ENCODE data around the gene NT5C3A.

The NT5C3A gene

GRCh38 chr7:33075818-33076518 lies 13.4 kb upstream of the NT5C3A start:
- DNase-seq (ENCODE audit: low read depth, low spot score): no peak

- DNase-seq (ENCODE audit: low read depth, low spot score): no peak
Measured at GRCh38 chr7:33073243-33073642, 10.7 kb upstream of the NT5C3A start.

- DNase-seq (ENCODE audit: low read depth, low spot score): no peak
Measured at GRCh38 chr7:33072471-33072870, 9.9 kb upstream of the NT5C3A start.

GRCh38 chr7:33070831-33071230 lies 8.3 kb upstream of the NT5C3A start:
- no peak for DNase-seq (ENCODE audit: low read depth, low spot score)

- DNase-seq (ENCODE audit: low read depth, low spot score): no peak
Measured at GRCh38 chr7:33070277-33070676, 7.7 kb upstream of the NT5C3A start.

- no peak for DNase-seq (ENCODE audit: low read depth, low spot score)
Measured at GRCh38 chr7:33067921-33068320, 5.3 kb upstream of the NT5C3A start.

GRCh38 chr7:33066771-33067170 lies 4.2 kb upstream of the NT5C3A start:
- DNase-seq (ENCODE audit: low read depth, low spot score): no peak

GRCh38 chr7:33065981-33066380 lies 3.4 kb upstream of the NT5C3A start:
- no peak for DNase-seq (ENCODE audit: low read depth, low spot score)

GRCh38 chr7:33062782-33063443 lies 337 bp upstream of the NT5C3A start:
- peak; percentile 98 for DNase-seq (ENCODE audit: low read depth, low spot score)

GRCh38 chr7:33061282-33061937 lies 1.2 kb downstream of the NT5C3A start:
- DNase-seq (ENCODE audit: low read depth, low spot score): no peak

- no peak for DNase-seq (ENCODE audit: low read depth, low spot score)
Measured at GRCh38 chr7:33059635-33060034, 2.9 kb downstream of the NT5C3A start.

GRCh38 chr7:33055158-33055557 lies 7.4 kb downstream of the NT5C3A start:
- DNase-seq (ENCODE audit: low read depth, low spot score): no peak

GRCh38 chr7:33054261-33054964 lies 8.2 kb downstream of the NT5C3A start:
- no peak for DNase-seq (ENCODE audit: low read depth, low spot score)

GRCh38 chr7:33053721-33054120 lies 8.9 kb downstream of the NT5C3A start:
- DNase-seq (ENCODE audit: low read depth, low spot score): no peak

GRCh38 chr7:33050535-33051318 lies 11.8 kb downstream of the NT5C3A start:
- DNase-seq (ENCODE audit: low read depth, low spot score): no peak

- DNase-seq (ENCODE audit: low read depth, low spot score): no peak
Measured at GRCh38 chr7:33048704-33049103, 13.9 kb downstream of the NT5C3A start.

GRCh38 chr7:33048257-33048656 lies 14.3 kb downstream of the NT5C3A start:
- no peak for DNase-seq (ENCODE audit: low read depth, low spot score)

- no peak for DNase-seq (ENCODE audit: low read depth, low spot score)
Measured at GRCh38 chr7:33044986-33045385, 17.6 kb downstream of the NT5C3A start.

GRCh38 chr7:33044401-33044718 lies 18.2 kb downstream of the NT5C3A start:
- DNase-seq (ENCODE audit: low read depth, low spot score): no peak

- DNase-seq (ENCODE audit: low read depth, low spot score): no peak
Measured at GRCh38 chr7:33043501-33044400, 18.8 kb downstream of the NT5C3A start.

Data from ELF-1 (cell line).